Small intestine (tissue), 4 donors: ENCODE data around the gene FAM53B. TPM values are rescaled to one million over a fixed set of nuclear protein-coding genes. Genes with fewer than 3 reads are reported as not detected.

Experiments used
- polyA plus RNA-seq, 4 donors: library from polyadenylated mRNA; stranded (reverse) in 3 of 4; unstranded in 1 of 4; fragments of 200-250 nt in 3 of 4; fragments of 120-200 nt in 1 of 4; gene quantifications; one replicate each; pipeline versions ENCODE4 v1.2.1 to v1.2.3, GENCODE V29; 2013
- donor health status: healthy with polysubstance abuse.
- donor health status: Bipolar disorder and iron deficiency.
- donor health status: healthy.

Gene FAM53B
- polyA plus RNA-seq, 4 donors = 15.1 to 30.2 (median 22.8) TPM

Other genes with a start within 250 kb of the FAM53B start
- 10 to 100 TPM in 3 of 4 donors, 1 to 10 TPM in 1; 9.6 to 21.5 (median 13.0) TPM for gene EEF1AKMT2, start 47.5 kb upstream of the FAM53B start, polyA plus RNA-seq
- gene ABRAXAS2, start 57.4 kb upstream of the FAM53B start, polyA plus RNA-seq = 10 to 100 TPM in 3 of 4 donors, 1 to 10 TPM in 1; 7.0 to 17.1 (median 10.9) TPM
- gene ZRANB1, start 197.7 kb upstream of the FAM53B start, polyA plus RNA-seq = 10 to 100 TPM in 1 of 4 donors, 1 to 10 TPM in 3; 6.3 to 17.0 (median 8.2) TPM